ENCODE data around the gene MEIOSIN.

MEIOSIN gene

DNA sequence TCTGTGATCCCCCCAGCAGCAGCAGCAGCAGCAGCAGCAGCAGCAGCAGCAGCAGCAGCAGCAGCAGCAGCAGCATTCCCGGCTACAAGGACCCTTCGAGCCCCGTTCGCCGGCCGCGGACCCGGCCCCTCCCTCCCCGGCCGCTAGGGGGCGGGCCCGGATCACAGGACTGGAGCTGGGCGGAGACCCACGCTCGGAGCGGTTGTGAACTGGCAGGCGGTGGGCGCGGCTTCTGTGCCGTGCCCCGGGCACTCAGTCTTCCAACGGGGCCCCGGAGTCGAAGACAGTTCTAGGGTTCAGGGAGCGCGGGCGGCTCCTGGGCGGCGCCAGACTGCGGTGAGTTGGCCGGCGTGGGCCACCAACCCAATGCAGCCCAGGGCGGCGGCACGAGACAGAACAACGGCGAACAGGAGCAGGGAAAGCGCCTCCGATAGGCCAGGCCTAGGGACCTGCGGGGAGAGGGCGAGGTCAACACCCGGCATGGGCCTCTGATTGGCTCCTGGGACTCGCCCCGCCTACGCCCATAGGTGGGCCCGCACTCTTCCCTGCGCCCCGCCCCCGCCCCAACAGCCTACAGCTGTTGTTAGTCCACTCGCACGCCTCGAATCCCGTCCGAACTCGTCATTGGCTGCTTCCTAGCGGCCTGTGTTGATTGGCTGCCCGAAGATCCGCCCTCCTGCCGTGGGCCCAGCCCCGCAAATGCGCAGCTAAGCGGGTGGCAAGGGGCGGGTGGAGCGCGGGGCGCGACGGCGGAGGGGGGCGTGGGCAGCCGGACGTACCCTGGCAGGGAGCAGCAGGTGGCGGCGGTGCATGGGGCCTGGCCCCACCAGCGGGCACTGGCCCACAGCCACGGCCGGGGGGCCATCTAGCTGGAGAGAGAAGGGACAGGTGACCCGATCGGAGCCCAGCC is 37.2 kb downstream of the MEIOSIN start:
- Mint-ChIP-seq H3K4me3 (peak overlapping the region; percentile 86), H3K27me3 (no peaks in the 10 kb centered on the region), H3K27ac (ENCODE audit: low read depth) (peak overlapping the region; percentile 79), H3K4me1 (peaks cover 23% of the 10 kb centered on the region), H3K36me3 (ENCODE audit: insufficient read depth) (peaks cover 31% of the 10 kb centered on the region), H3K9me3 (no peaks in the 10 kb centered on the region)
- ATAC-seq (replicated peaks; ENCODE audit: extremely low read depth, poor library complexity, severe bottlenecking) (peak; percentile 75), DNase-seq (ENCODE audit: low spot score in 2 of 2) (peak; percentile 85 to 87)

- H3K27ac Mint-ChIP-seq (ENCODE audit: low read depth), result no peak overlapping the region
Measured at GRCh38 chr19:45771311-45771933, 38.2 kb downstream of the MEIOSIN start.

DNA sequence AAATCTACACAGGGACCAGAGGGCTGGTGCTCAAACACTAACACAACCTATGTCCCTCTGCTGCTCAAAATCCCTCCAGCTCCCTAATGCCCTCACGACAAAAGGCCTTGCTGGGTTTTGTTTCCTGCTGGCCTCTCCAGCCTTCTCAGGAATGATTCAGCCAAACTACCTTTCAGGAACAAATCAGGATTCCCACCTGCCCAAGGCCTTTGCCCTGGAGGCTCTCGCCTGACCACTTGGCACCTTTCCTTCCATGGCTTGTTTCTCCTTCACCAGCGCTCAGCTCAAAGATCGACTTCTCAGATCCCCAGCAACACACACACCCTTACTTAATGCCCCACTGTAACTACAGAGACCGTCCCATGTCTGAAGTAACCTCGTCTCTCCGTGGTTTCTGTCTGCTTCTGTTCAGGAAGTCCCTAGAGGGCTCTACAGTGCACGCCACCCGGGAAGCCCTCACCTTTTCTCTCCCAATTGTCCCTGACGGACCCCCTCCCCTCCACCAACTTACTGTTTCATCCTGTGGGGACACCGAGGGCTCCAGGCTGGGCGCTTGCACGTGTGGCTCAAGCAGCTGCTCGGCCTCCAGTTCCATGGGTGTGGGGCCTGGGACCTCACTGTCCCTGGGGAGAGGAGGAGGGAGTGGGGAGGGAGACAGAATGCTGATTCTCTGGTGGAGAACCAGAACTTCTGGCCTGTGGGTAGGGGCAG is 39.0 kb downstream of the MEIOSIN start:
- Mint-ChIP-seq H3K27ac (ENCODE audit: low read depth) (peak overlapping the region; percentile 48), H3K4me3 (no peak overlapping the region), H3K36me3 (ENCODE audit: insufficient read depth) (peaks cover 29% of the 10 kb centered on the region), H3K27me3 (no peaks in the 10 kb centered on the region), H3K4me1 (peaks cover 23% of the 10 kb centered on the region), H3K9me3 (no peaks in the 10 kb centered on the region)
- ATAC-seq (replicated peaks; ENCODE audit: extremely low read depth, poor library complexity, severe bottlenecking) (no peak), DNase-seq (ENCODE audit: low spot score in 2 of 2) (no peak)

More at GRCh38 chr19:45771311-45771933, 38.2 kb downstream of the MEIOSIN start:
- Mint-ChIP-seq H3K9me3 (no peaks in the 10 kb centered on the region), H3K36me3 (ENCODE audit: insufficient read depth) (peaks cover 31% of the 10 kb centered on the region), H3K4me3 (peak overlapping the region; percentile 86), H3K27me3 (no peaks in the 10 kb centered on the region), H3K4me1 (peaks cover 23% of the 10 kb centered on the region)
- ATAC-seq (replicated peaks; ENCODE audit: extremely low read depth, poor library complexity, severe bottlenecking) (no peak), DNase-seq (ENCODE audit: low spot score in 2 of 2) (no peak)

GRCh38 chr19:45772912-45773311 is 39.7 kb downstream of the MEIOSIN start:
- peaks cover 23% of the 10 kb centered on the region for H3K4me1 Mint-ChIP-seq
- no peak overlapping the region for H3K4me3 Mint-ChIP-seq
- DNase-seq (ENCODE audit: low spot score in 2 of 2) (no peak), ATAC-seq (replicated peaks; ENCODE audit: extremely low read depth, poor library complexity, severe bottlenecking) (no peak)
- no peaks in the 10 kb centered on the region for H3K9me3 Mint-ChIP-seq
- peaks cover 28% of the 10 kb centered on the region for H3K36me3 Mint-ChIP-seq (ENCODE audit: insufficient read depth)
- no peak overlapping the region for H3K27ac Mint-ChIP-seq (ENCODE audit: low read depth)
- no peaks in the 10 kb centered on the region for H3K27me3 Mint-ChIP-seq

GRCh38 chr19:45773384-45773783 is 40.1 kb downstream of the MEIOSIN start:
- Mint-ChIP-seq H3K4me3 (no peak overlapping the region), H3K27me3 (no peaks in the 10 kb centered on the region), H3K27ac (ENCODE audit: low read depth) (no peak overlapping the region), H3K4me1 (peaks cover 24% of the 10 kb centered on the region), H3K9me3 (no peaks in the 10 kb centered on the region), H3K36me3 (ENCODE audit: insufficient read depth) (peaks cover 28% of the 10 kb centered on the region)
- no peak for DNase-seq (ENCODE audit: low spot score in 2 of 2)
- ATAC-seq (replicated peaks; ENCODE audit: extremely low read depth, poor library complexity, severe bottlenecking), result no peak

DNA sequence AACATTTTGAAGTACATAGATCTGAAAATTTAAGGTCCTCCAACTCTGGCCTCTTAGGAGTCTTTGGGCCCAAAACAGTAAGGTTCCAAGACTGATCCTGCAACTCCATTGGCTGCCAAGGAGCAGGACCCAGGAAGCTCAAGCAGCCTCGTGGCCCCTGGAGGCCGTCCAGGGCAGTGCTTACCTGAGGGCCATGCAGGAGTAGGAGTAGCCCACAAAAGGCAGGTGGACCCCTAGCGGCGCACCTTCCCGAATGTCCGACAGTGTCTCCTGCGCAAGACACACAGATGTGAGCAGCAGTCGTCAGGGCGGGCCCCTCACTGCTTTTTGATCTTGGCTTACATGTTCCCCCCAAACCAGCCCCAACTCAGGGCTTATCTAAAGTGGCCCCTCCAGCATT is 41.5 kb downstream of the MEIOSIN start:
- Mint-ChIP-seq H3K36me3 (ENCODE audit: insufficient read depth) (peaks cover 18% of the 10 kb centered on the region), H3K9me3 (no peaks in the 10 kb centered on the region), H3K27ac (ENCODE audit: low read depth) (no peak overlapping the region), H3K27me3 (peaks cover 9% of the 10 kb centered on the region), H3K4me3 (no peak overlapping the region), H3K4me1 (peaks cover 29% of the 10 kb centered on the region)
- DNase-seq (ENCODE audit: low spot score in 2 of 2), result no peak
- no peak for ATAC-seq (replicated peaks; ENCODE audit: extremely low read depth, poor library complexity, severe bottlenecking)

- Mint-ChIP-seq H3K36me3 (ENCODE audit: insufficient read depth) (peaks cover 10% of the 10 kb centered on the region), H3K4me3 (no peak overlapping the region), H3K4me1 (peaks cover 27% of the 10 kb centered on the region), H3K27ac (ENCODE audit: low read depth) (no peak overlapping the region), H3K27me3 (peaks cover 9% of the 10 kb centered on the region), H3K9me3 (no peaks in the 10 kb centered on the region)
- no peak for DNase-seq (ENCODE audit: low spot score in 2 of 2)
- ATAC-seq (replicated peaks; ENCODE audit: extremely low read depth, poor library complexity, severe bottlenecking), result no peak
Measured at GRCh38 chr19:45777395-45777961, 44.2 kb downstream of the MEIOSIN start.

- DNase-seq (ENCODE audit: low spot score in 2 of 2) (no peak), ATAC-seq (replicated peaks; ENCODE audit: extremely low read depth, poor library complexity, severe bottlenecking) (no peak)
- H3K4me3 Mint-ChIP-seq, result no peak overlapping the region
- H3K27ac Mint-ChIP-seq (ENCODE audit: low read depth), result no peak overlapping the region
- peaks cover 6% of the 10 kb centered on the region for H3K36me3 Mint-ChIP-seq (ENCODE audit: insufficient read depth)
- H3K27me3 Mint-ChIP-seq, result peaks cover 9% of the 10 kb centered on the region
- H3K9me3 Mint-ChIP-seq, result no peaks in the 10 kb centered on the region
- H3K4me1 Mint-ChIP-seq, result peaks cover 27% of the 10 kb centered on the region
Measured at GRCh38 chr19:45778010-45778661, 44.9 kb downstream of the MEIOSIN start.

DNA sequence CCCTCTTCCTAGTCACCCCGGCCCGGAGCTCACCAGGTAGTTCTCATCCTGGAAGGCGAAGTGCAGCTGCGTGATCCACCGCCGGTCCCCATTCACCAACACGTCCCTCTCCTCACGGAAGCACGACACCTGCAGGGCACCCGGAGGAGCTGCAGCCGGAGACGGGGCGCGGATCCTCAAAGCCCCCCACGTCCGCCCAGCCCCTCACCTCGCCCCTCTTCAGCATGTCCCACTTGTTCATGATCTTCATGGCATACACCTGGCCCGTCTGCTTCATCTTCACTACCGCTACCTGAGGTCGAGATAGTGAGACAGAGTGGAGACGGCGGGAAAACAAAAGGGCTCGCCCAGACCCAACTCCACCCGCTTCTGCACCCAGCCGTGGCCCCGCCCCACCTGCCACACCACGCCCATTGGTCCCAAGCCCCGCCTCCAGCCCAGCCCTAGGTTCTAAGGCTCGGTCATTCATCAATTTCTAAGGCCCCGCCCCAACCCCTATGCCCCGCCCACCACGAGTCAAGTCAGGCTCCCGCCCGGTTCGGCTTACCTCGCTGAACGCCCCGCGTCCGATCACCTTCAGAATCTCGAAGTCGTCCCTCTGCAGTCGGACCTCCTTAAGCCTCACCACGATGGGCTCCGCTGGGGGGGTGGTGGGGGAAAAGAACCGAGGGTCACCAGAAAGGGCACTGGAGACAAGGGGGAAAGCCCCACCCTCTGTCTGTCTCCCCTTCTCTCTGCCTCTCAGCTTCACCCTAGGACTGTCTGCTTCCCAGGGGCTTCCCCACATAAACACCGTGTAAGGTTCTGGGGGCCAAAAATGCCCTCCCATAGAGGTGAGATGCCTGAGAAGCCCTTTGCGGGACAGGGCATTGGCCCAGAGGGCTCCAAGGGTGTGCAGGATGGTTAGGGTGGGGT is 46.2 kb downstream of the MEIOSIN start:
- no peaks in the 10 kb centered on the region for H3K9me3 Mint-ChIP-seq
- peak; percentile 68 to 76 for DNase-seq (ENCODE audit: low spot score in 2 of 2)
- H3K27ac Mint-ChIP-seq (ENCODE audit: low read depth), result peak overlapping the region; percentile 36
- peaks cover 7% of the 10 kb centered on the region for H3K36me3 Mint-ChIP-seq (ENCODE audit: insufficient read depth)
- peak; percentile 79 for ATAC-seq (replicated peaks; ENCODE audit: extremely low read depth, poor library complexity, severe bottlenecking)
- H3K4me1 Mint-ChIP-seq, result peaks cover 27% of the 10 kb centered on the region
- H3K4me3 Mint-ChIP-seq, result peak overlapping the region; percentile 72
- H3K27me3 Mint-ChIP-seq, result peaks cover 9% of the 10 kb centered on the region

GRCh38 chr19:45780146-45780447 is 46.9 kb downstream of the MEIOSIN start:
- DNase-seq (ENCODE audit: low spot score in 2 of 2), result no peak
- ATAC-seq (replicated peaks; ENCODE audit: extremely low read depth, poor library complexity, severe bottlenecking), result no peak
- Mint-ChIP-seq H3K9me3 (no peaks in the 10 kb centered on the region), H3K4me3 (peak overlapping the region; percentile 72), H3K36me3 (ENCODE audit: insufficient read depth) (peaks cover 5% of the 10 kb centered on the region), H3K27me3 (peaks cover 9% of the 10 kb centered on the region), H3K4me1 (peaks cover 27% of the 10 kb centered on the region), H3K27ac (ENCODE audit: low read depth) (no peak overlapping the region)

GRCh38 chr19:45780448-45781213 is 47.4 kb downstream of the MEIOSIN start:
- H3K36me3 Mint-ChIP-seq (ENCODE audit: insufficient read depth), result peaks cover 5% of the 10 kb centered on the region
- ATAC-seq (replicated peaks; ENCODE audit: extremely low read depth, poor library complexity, severe bottlenecking) (no peak), DNase-seq (ENCODE audit: low spot score in 2 of 2) (no peak)
- H3K4me1 Mint-ChIP-seq, result peaks cover 27% of the 10 kb centered on the region
- peaks cover 9% of the 10 kb centered on the region for H3K27me3 Mint-ChIP-seq
- peak overlapping the region; percentile 87 for H3K27ac Mint-ChIP-seq (ENCODE audit: low read depth)
- H3K9me3 Mint-ChIP-seq, result no peaks in the 10 kb centered on the region
- H3K4me3 Mint-ChIP-seq, result no peak overlapping the region
